Panc1 (cell line): ENCODE measurements around the gene LDLRAD4.

Source experiments
- POLR2AphosphoS5 ChIP-seq: IDR thresholded peaks from 2 replicates; pipeline ENCODE4 v1.6.1; 2012; ENCODE audit warnings: mild to moderate bottlenecking, low read depth, low read length, moderate library complexity
- TF ChIP-seq, protein P1 (sequence below), 2 experiments: IDR thresholded peaks; 2 replicates each; pipeline ENCODE4 v1.6.1; 2011 to 2012; ENCODE audit warnings: low read depth in 2 of 2, control low read depth in 1 of 2, low read length in 1 of 2, mild to moderate bottlenecking in 1 of 2, moderate library complexity in 1 of 2; ENCODE audit not compliant: insufficient read depth in 1 of 2
- TF ChIP-seq, protein P2 (sequence below): fragments of 450-650 bp; IDR thresholded peaks from 2 replicates; pipeline ENCODE4 v1.5.1; 2017; ENCODE audit warnings: mild to moderate bottlenecking

GRCh38 chr18:13331846-13332245 lies 113.3 kb downstream of the LDLRAD4 start:
- TF ChIP-seq, protein P1, sequence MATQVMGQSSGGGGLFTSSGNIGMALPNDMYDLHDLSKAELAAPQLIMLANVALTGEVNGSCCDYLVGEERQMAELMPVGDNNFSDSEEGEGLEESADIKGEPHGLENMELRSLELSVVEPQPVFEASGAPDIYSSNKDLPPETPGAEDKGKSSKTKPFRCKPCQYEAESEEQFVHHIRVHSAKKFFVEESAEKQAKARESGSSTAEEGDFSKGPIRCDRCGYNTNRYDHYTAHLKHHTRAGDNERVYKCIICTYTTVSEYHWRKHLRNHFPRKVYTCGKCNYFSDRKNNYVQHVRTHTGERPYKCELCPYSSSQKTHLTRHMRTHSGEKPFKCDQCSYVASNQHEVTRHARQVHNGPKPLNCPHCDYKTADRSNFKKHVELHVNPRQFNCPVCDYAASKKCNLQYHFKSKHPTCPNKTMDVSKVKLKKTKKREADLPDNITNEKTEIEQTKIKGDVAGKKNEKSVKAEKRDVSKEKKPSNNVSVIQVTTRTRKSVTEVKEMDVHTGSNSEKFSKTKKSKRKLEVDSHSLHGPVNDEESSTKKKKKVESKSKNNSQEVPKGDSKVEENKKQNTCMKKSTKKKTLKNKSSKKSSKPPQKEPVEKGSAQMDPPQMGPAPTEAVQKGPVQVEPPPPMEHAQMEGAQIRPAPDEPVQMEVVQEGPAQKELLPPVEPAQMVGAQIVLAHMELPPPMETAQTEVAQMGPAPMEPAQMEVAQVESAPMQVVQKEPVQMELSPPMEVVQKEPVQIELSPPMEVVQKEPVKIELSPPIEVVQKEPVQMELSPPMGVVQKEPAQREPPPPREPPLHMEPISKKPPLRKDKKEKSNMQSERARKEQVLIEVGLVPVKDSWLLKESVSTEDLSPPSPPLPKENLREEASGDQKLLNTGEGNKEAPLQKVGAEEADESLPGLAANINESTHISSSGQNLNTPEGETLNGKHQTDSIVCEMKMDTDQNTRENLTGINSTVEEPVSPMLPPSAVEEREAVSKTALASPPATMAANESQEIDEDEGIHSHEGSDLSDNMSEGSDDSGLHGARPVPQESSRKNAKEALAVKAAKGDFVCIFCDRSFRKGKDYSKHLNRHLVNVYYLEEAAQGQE (IDR thresholded peaks at IDR 0.05; ENCODE audit: insufficient read depth in 1 of 2, low read depth in 2 of 2, low read length in 1 of 2) = no peak
- TF ChIP-seq, protein P2, sequence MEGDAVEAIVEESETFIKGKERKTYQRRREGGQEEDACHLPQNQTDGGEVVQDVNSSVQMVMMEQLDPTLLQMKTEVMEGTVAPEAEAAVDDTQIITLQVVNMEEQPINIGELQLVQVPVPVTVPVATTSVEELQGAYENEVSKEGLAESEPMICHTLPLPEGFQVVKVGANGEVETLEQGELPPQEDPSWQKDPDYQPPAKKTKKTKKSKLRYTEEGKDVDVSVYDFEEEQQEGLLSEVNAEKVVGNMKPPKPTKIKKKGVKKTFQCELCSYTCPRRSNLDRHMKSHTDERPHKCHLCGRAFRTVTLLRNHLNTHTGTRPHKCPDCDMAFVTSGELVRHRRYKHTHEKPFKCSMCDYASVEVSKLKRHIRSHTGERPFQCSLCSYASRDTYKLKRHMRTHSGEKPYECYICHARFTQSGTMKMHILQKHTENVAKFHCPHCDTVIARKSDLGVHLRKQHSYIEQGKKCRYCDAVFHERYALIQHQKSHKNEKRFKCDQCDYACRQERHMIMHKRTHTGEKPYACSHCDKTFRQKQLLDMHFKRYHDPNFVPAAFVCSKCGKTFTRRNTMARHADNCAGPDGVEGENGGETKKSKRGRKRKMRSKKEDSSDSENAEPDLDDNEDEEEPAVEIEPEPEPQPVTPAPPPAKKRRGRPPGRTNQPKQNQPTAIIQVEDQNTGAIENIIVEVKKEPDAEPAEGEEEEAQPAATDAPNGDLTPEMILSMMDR = no peak
- no peak for TF ChIP-seq POLR2AphosphoS5
